ENCODE results near the gene C12orf42. TPM values are rescaled to one million over a fixed set of nuclear protein-coding genes. Genes with fewer than 3 reads are reported as not detected.
A peak's percentile ranks its signal among the peaks of the same experiment; 100 is the strongest.

C12orf42 gene
- total and polyA plus RNA-seq, 10 of the 15 experiments (the other 5 are each of a cell fraction or from before 2014, with no cell fraction given): 1.4 to 7.0 (median 2.4) TPM

DNA sequence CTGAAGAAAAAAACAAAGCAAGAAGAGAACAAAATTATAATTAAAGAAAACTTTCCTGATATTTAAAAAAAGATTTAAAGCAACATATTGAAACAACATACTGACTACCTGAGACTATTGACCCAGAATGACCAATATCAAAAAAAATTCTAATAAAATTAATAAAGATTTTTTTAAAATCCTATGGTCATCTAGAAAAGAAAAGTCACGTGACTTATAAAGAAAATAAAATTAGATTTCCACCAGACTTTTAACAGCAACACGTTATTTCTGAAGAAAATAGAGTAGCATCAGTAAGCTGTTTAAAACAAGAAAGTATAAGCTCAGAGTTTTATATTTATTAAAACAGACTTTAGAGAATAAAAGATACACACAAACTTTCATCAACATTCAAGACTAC, 238.0 kb downstream of the C12orf42 start:
- ChIA-PET RAD21 (ENCODE audit: unreplicated experiment) (no interaction called here), CTCF (interaction anchor here (1.0 to 1.3 kb wide), 2 partner anchors 11 to 16 kb away, joined by 3 read pairs; no protein-coding TSS in a partner anchor), SMC1A (ENCODE audit: uncharacterized antibody, unreplicated experiment) (interaction anchor here (0.6 to 1.9 kb wide), 3 partner anchors 9 to 1270 kb away, joined by 3 to 12 read pairs (median 3); no protein-coding TSS in a partner anchor), POLR2A (no interaction called here)
- BruUV-seq (replicated peaks): no TSS peak
- no peaks in the 10 kb centered on the region for H3K27me3 ChIP-seq (replicated peaks in 1 of 2; ENCODE audit: control insufficient read depth in 2 of 2, insufficient read depth in 2 of 2, low read length in 1 of 2)
- DNase-seq (ENCODE audit: low read depth, low spot score) (no peak), FAIRE-seq (no peak), ATAC-seq (no peak)
- no peaks in the 10 kb centered on the region for H3K36me3 ChIP-seq (ENCODE audit: control insufficient read depth in 2 of 2, insufficient read depth in 2 of 2, low read length in 1 of 2)
- no peak overlapping the region for H3K4me3 ChIP-seq
- H3K9ac ChIP-seq (ENCODE audit: control insufficient read depth, insufficient read depth, low read length): no peak overlapping the region
- in situ Hi-C loops (cut with MboI): no loop called here
- 49% methylated on average over 2 of the region's 2 CpGs for WGBS (ENCODE audit: insufficient coverage, insufficient replicate concordance, low lambda C conversion rate, missing lambda C conversion rate)
- no peaks in the 10 kb centered on the region for H3K4me1 ChIP-seq (ENCODE audit: control insufficient read depth, insufficient read depth, low read length)
- TF ChIP-seq SREBF2 (IDR thresholded peaks at IDR 0.05; ENCODE audit: low read length): no peak
- TF ChIP-seq, protein P1, sequence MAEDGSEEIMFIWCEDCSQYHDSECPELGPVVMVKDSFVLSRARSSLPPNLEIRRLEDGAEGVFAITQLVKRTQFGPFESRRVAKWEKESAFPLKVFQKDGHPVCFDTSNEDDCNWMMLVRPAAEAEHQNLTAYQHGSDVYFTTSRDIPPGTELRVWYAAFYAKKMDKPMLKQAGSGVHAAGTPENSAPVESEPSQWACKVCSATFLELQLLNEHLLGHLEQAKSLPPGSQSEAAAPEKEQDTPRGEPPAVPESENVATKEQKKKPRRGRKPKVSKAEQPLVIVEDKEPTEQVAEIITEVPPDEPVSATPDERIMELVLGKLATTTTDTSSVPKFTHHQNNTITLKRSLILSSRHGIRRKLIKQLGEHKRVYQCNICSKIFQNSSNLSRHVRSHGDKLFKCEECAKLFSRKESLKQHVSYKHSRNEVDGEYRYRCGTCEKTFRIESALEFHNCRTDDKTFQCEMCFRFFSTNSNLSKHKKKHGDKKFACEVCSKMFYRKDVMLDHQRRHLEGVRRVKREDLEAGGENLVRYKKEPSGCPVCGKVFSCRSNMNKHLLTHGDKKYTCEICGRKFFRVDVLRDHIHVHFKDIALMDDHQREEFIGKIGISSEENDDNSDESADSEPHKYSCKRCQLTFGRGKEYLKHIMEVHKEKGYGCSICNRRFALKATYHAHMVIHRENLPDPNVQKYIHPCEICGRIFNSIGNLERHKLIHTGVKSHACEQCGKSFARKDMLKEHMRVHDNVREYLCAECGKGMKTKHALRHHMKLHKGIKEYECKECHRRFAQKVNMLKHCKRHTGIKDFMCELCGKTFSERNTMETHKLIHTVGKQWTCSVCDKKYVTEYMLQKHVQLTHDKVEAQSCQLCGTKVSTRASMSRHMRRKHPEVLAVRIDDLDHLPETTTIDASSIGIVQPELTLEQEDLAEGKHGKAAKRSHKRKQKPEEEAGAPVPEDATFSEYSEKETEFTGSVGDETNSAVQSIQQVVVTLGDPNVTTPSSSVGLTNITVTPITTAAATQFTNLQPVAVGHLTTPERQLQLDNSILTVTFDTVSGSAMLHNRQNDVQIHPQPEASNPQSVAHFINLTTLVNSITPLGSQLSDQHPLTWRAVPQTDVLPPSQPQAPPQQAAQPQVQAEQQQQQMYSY (CRISPR knock-in tag; IDR thresholded peaks at IDR 0.05): no peak
- no peak for TF ChIP-seq FOXK2 (IDR thresholded peaks at IDR 0.05)
- peak; percentile 79 for TF ChIP-seq RAD51 (IDR thresholded peaks at IDR 0.05)
- no peak for TF ChIP-seq RUNX3 (IDR thresholded peaks at IDR 0.05; ENCODE audit: low read length)
- TF ChIP-seq NR2C2 (IDR thresholded peaks at IDR 0.05; ENCODE audit: borderline replicate concordance, control insufficient read depth, insufficient read length, low read depth): no peak
- TF ChIP-seq PAX8 (IDR thresholded peaks at IDR 0.05): no peak
- intact Hi-C loops (cut with micrococcal nuclease; ENCODE audit: unreplicated experiment): no loop called here
- no peak overlapping the region for H2AFZ ChIP-seq (ENCODE audit: control insufficient read depth, low read depth, low read length)
- no peaks in the 10 kb centered on the region for H4K20me1 ChIP-seq (ENCODE audit: control insufficient read depth, insufficient read depth)
- no peaks in the 10 kb centered on the region for H3K9me3 ChIP-seq (replicated peaks; ENCODE audit: control insufficient read depth, insufficient read depth, low read length)
- no peaks in the 10 kb centered on the region for H3K79me2 ChIP-seq (ENCODE audit: control insufficient read depth, insufficient read depth, low read length)
- H3K4me2 ChIP-seq (ENCODE audit: control insufficient read depth, insufficient read depth): no peak overlapping the region
- H3K27ac ChIP-seq (ENCODE audit: control insufficient read depth, insufficient read depth): no peak overlapping the region

Other genes with a start within 250 kb of the C12orf42 start
- gene STAB2, start 91.3 kb upstream of the C12orf42 start, total RNA-seq (2014; rRNA removed): 0.11 TPM in 1 of 2 replicates, not detected in the other
- gene STAB2, start 91.3 kb upstream of the C12orf42 start, total RNA-seq (2014; rRNA removed; fragmentation: Illumina TruSeq; extraction: Trizol): not detected in 2 replicates
- gene STAB2, start 91.3 kb upstream of the C12orf42 start, total RNA-seq (2021): not detected in 2 replicates
- gene STAB2, start 91.3 kb upstream of the C12orf42 start, polyA plus RNA-seq (2011; rRNA removed): not detected in 2 replicates
- gene STAB2, start 91.3 kb upstream of the C12orf42 start, polyA plus RNA-seq (2014; fragmentation: Illumina TruSeq; extraction: Trizol): not detected in 2 replicates
- not detected for gene STAB2, start 91.3 kb upstream of the C12orf42 start, polyA plus RNA-seq (2014; fragmentation: Nextera tagmentation; extraction: Ambion mirVana)
- not detected in 2 replicates for gene STAB2, start 91.3 kb upstream of the C12orf42 start, polyA plus RNA-seq (2014; rRNA removed)
- gene STAB2, start 91.3 kb upstream of the C12orf42 start, polyA plus RNA-seq (2016; fragmentation: Nextera tagmentation; extraction: Ambion mirVana): under 1 TPM in 1 of 2 experiments, not detected in 1; 0.37 TPM

Measured in GM12878 (cell line).